Trophoblast cell (in vitro differentiated cells and primary cell): Measurements from ENCODE around the gene CPE.

ENCODE experiments used
- DNase-seq, 2 donors: peaks; one replicate each; pipeline ENCODE4 v3.0.0-alpha.2; 2016
- H2AFZ ChIP-seq: 2 replicates; pipeline ENCODE4 v1.6.1; 2013; ENCODE audit warnings: low read length, moderate library complexity, mild to moderate bottlenecking; ENCODE audit not compliant: insufficient read depth, poor library complexity
- H2AK5ac ChIP-seq: 2 replicates; pipeline ENCODE4 v1.6.1; 2013; ENCODE audit warnings: mild to moderate bottlenecking, low read length
- H2BK120ac ChIP-seq: 2 replicates; pipeline ENCODE4 v1.6.1; 2013; ENCODE audit warnings: low read length, mild to moderate bottlenecking, moderate library complexity; ENCODE audit not compliant: insufficient read depth, poor library complexity
- H2BK12ac ChIP-seq: 2 replicates; pipeline ENCODE4 v1.6.1; 2013; ENCODE audit warnings: mild to moderate bottlenecking, low read length, moderate library complexity
- H2BK5ac ChIP-seq: 2 replicates; pipeline ENCODE4 v1.6.1; 2013; ENCODE audit warnings: low read length, low read depth, moderate library complexity, mild to moderate bottlenecking; ENCODE audit not compliant: poor library complexity
- H3K14ac ChIP-seq: 2 replicates; pipeline ENCODE4 v1.6.1; 2013; ENCODE audit warnings: mild to moderate bottlenecking, low read length
- H3K18ac ChIP-seq: 2 replicates; pipeline ENCODE4 v1.6.1; 2013; ENCODE audit warnings: mild to moderate bottlenecking, low read length
- H3K23ac ChIP-seq: 2 replicates; pipeline ENCODE4 v1.6.1; 2013; ENCODE audit warnings: low read length
- H3K27ac ChIP-seq: 2 replicates; pipeline ENCODE4 v1.5.1; 2013; ENCODE audit warnings: low read depth, mild to moderate bottlenecking, inconsistent platforms, low read length, moderate library complexity
- H3K27me3 ChIP-seq: 2 replicates; pipeline ENCODE4 v1.6.1; 2013; ENCODE audit warnings: inconsistent platforms, mild to moderate bottlenecking, low read length, moderate library complexity; ENCODE audit not compliant: insufficient read depth
- H3K36me3 ChIP-seq, 2 experiments: 1 replicate in 1 of 2; 2 replicates in 1 of 2; pipeline ENCODE4 v1.6.1; 2013; ENCODE audit warnings: low read length in 2 of 2, mild to moderate bottlenecking in 2 of 2, moderate library complexity in 1 of 2; ENCODE audit not compliant: insufficient read depth in 2 of 2, control insufficient read depth in 1 of 2
- H3K4ac ChIP-seq: 2 replicates; pipeline ENCODE4 v1.6.1; 2013; ENCODE audit warnings: low read depth, mild to moderate bottlenecking, low read length, moderate library complexity
- H3K4me1 ChIP-seq, 2 experiments: 1 replicate in 1 of 2; 2 replicates in 1 of 2; pipeline ENCODE4 v1.6.1; 2013; ENCODE audit warnings: low read length in 2 of 2, mild to moderate bottlenecking in 2 of 2, moderate library complexity in 1 of 2; ENCODE audit not compliant: insufficient read depth in 2 of 2, control insufficient read depth in 1 of 2
- H3K4me2 ChIP-seq: 2 replicates; pipeline ENCODE4 v1.6.1; 2013; ENCODE audit warnings: inconsistent platforms, mild to moderate bottlenecking, low read length, moderate library complexity
- H3K4me3 ChIP-seq: 2 replicates; pipeline ENCODE4 v1.5.1; 2013; ENCODE audit warnings: mild to moderate bottlenecking, low read depth, low read length, inconsistent platforms
- H3K79me1 ChIP-seq: one replicate; pipeline ENCODE4 v1.6.1; 2013; ENCODE audit warnings: low read length
- H3K79me2 ChIP-seq: 2 replicates; pipeline ENCODE4 v1.6.1; 2013; ENCODE audit warnings: low read length, mild to moderate bottlenecking; ENCODE audit not compliant: control insufficient read depth, insufficient read depth, poor library complexity
- H3K9ac ChIP-seq: 2 replicates; pipeline ENCODE4 v1.6.1; 2013; ENCODE audit warnings: mild to moderate bottlenecking, low read length
- H3K9me3 ChIP-seq: 2 replicates; pipeline ENCODE4 v1.6.1; 2013; ENCODE audit warnings: low read depth, mild to moderate bottlenecking, control low read depth, inconsistent platforms, low read length; ENCODE audit not compliant: insufficient read depth
- H4K12ac ChIP-seq: 2 replicates; pipeline ENCODE4 v1.6.1; 2013; ENCODE audit warnings: low read depth, mild to moderate bottlenecking, low read length, moderate library complexity
- H4K8ac ChIP-seq: 2 replicates; pipeline ENCODE4 v1.6.1; 2013; ENCODE audit warnings: low read depth, mild to moderate bottlenecking, low read length, moderate library complexity
- H4K91ac ChIP-seq: one replicate; pipeline ENCODE4 v1.6.1; 2013; ENCODE audit warnings: low read depth, mild to moderate bottlenecking, low read length, moderate library complexity
- WGBS: extraction: QIAGEN DNeasy Blood & Tissue Kit; methylation state at CpG from one replicate; pipeline ENCODE4 v1.1.7; 2013; ENCODE audit warnings: missing lambda C conversion rate; ENCODE audit not compliant: insufficient read length, insufficient coverage; ENCODE audit errors: extremely low coverage; 5-methylcytosine and 5-hydroxymethylcytosine counted together

Gene CPE

GRCh38 chr4:165508372-165509120 lies 129.7 kb downstream of the CPE start:
- no peak overlapping the region for H3K23ac ChIP-seq
- H3K4me1 ChIP-seq, result peaks cover under 1 to 2% of the 10 kb centered on the region in 2 experiments
- H4K8ac ChIP-seq, result no peak overlapping the region
- H2AFZ ChIP-seq, result no peak overlapping the region
- H3K4me3 ChIP-seq, result no peak overlapping the region
- no peak overlapping the region for H3K27ac ChIP-seq
- no peak overlapping the region for H3K4me2 ChIP-seq
- peak; percentile 61 to 79 for DNase-seq
- H3K9ac ChIP-seq, result no peak overlapping the region
- H3K18ac ChIP-seq, result no peak overlapping the region
- H3K9me3 ChIP-seq, result no peaks in the 10 kb centered on the region
- H4K91ac ChIP-seq, result no peak overlapping the region
- no peak overlapping the region for H3K4ac ChIP-seq
- H2BK12ac ChIP-seq, result no peak overlapping the region
- H3K79me1 ChIP-seq, result no peaks in the 10 kb centered on the region
- H2AK5ac ChIP-seq, result no peak overlapping the region
- H4K12ac ChIP-seq, result no peak overlapping the region
- no CpG with 5 or more reads among the region's 6 CpGs for WGBS
- H3K14ac ChIP-seq, result no peak overlapping the region
- no peaks in the 10 kb centered on the region for H3K27me3 ChIP-seq
- H3K79me2 ChIP-seq, result no peaks in the 10 kb centered on the region
- H3K36me3 ChIP-seq, result no peaks in the 10 kb centered on the region
- no peak overlapping the region for H2BK5ac ChIP-seq
- H2BK120ac ChIP-seq, result no peak overlapping the region

- H4K12ac ChIP-seq, result no peak overlapping the region
- H3K27me3 ChIP-seq, result no peaks in the 10 kb centered on the region
- no peak overlapping the region for H3K4me2 ChIP-seq
- no peak overlapping the region for H2AK5ac ChIP-seq
- no peaks in the 10 kb centered on the region for H3K9me3 ChIP-seq
- no peak overlapping the region for H2BK5ac ChIP-seq
- H3K18ac ChIP-seq, result no peak overlapping the region
- no peak overlapping the region for H3K14ac ChIP-seq
- no peak overlapping the region for H2AFZ ChIP-seq
- WGBS, result no CpG with 5 or more reads among the region's 5 CpGs
- H3K36me3 ChIP-seq, result no peaks in the 10 kb centered on the region
- no peak overlapping the region for H3K4ac ChIP-seq
- H3K4me3 ChIP-seq, result no peak overlapping the region
- no peak overlapping the region for H3K23ac ChIP-seq
- peaks cover 0 to 2% of the 10 kb centered on the region in 2 experiments for H3K4me1 ChIP-seq
- H4K8ac ChIP-seq, result no peak overlapping the region
- no peak overlapping the region for H2BK12ac ChIP-seq
- no peaks in the 10 kb centered on the region for H3K79me2 ChIP-seq
- H3K9ac ChIP-seq, result no peak overlapping the region
- H4K91ac ChIP-seq, result no peak overlapping the region
- no peaks in the 10 kb centered on the region for H3K79me1 ChIP-seq
- no peak overlapping the region for H3K27ac ChIP-seq
- no peak overlapping the region for H2BK120ac ChIP-seq
- no peak for DNase-seq
Observed at GRCh38 chr4:165512424-165512823, 133.6 kb downstream of the CPE start.

- Histone ChIP-seq H4K91ac (no peak overlapping the region), H2BK12ac (no peak overlapping the region)
- no CpG with 5 or more reads among the region's 2 CpGs for WGBS
Observed at GRCh38 chr4:165514739-165515138, 135.9 kb downstream of the CPE start.

GRCh38 chr4:165515201-165515600 lies 136.4 kb downstream of the CPE start:
- peaks cover 0 to 2% of the 10 kb centered on the region in 2 experiments for H3K4me1 ChIP-seq
- no peak overlapping the region for H2BK5ac ChIP-seq
- no peak for DNase-seq
- no peaks in the 10 kb centered on the region for H3K27me3 ChIP-seq
- H2AK5ac ChIP-seq, result no peak overlapping the region
- no peaks in the 10 kb centered on the region for H3K79me2 ChIP-seq
- H3K14ac ChIP-seq, result no peak overlapping the region
- no peak overlapping the region for H2BK120ac ChIP-seq
- no peak overlapping the region for H3K4me2 ChIP-seq
- no peak overlapping the region for H3K9ac ChIP-seq
- no peaks in the 10 kb centered on the region for H3K79me1 ChIP-seq
- no peak overlapping the region for H4K12ac ChIP-seq
- H3K23ac ChIP-seq, result no peak overlapping the region
- H3K18ac ChIP-seq, result no peak overlapping the region
- H2BK12ac ChIP-seq, result no peak overlapping the region
- H4K91ac ChIP-seq, result no peak overlapping the region
- H3K9me3 ChIP-seq, result no peaks in the 10 kb centered on the region
- no peak overlapping the region for H3K4me3 ChIP-seq
- no peak overlapping the region for H3K27ac ChIP-seq
- no peaks in the 10 kb centered on the region for H3K36me3 ChIP-seq
- no peak overlapping the region for H3K4ac ChIP-seq
- WGBS, result no CpG with 5 or more reads among the region's 2 CpGs
- no peak overlapping the region for H2AFZ ChIP-seq
- no peak overlapping the region for H4K8ac ChIP-seq

More at GRCh38 chr4:165514739-165515138, 135.9 kb downstream of the CPE start:
- Histone ChIP-seq H3K36me3 (no peaks in the 10 kb centered on the region), H4K12ac (no peak overlapping the region), H4K8ac (no peak overlapping the region), H3K4me2 (no peak overlapping the region), H3K27ac (no peak overlapping the region), H3K9me3 (no peaks in the 10 kb centered on the region), H3K4ac (no peak overlapping the region), H2AFZ (no peak overlapping the region), H3K4me3 (no peak overlapping the region), H2AK5ac (no peak overlapping the region), H3K23ac (no peak overlapping the region), H3K18ac (no peak overlapping the region), H3K4me1 (peaks cover 0 to 2% of the 10 kb centered on the region in 2 experiments), H2BK120ac (no peak overlapping the region), H3K27me3 (no peaks in the 10 kb centered on the region), H3K79me1 (no peaks in the 10 kb centered on the region), H3K14ac (no peak overlapping the region), H3K79me2 (no peaks in the 10 kb centered on the region), H2BK5ac (no peak overlapping the region), H3K9ac (no peak overlapping the region)
- DNase-seq, result no peak
